Measurements from ENCODE around the gene PXT1.

Gene PXT1

DNA sequence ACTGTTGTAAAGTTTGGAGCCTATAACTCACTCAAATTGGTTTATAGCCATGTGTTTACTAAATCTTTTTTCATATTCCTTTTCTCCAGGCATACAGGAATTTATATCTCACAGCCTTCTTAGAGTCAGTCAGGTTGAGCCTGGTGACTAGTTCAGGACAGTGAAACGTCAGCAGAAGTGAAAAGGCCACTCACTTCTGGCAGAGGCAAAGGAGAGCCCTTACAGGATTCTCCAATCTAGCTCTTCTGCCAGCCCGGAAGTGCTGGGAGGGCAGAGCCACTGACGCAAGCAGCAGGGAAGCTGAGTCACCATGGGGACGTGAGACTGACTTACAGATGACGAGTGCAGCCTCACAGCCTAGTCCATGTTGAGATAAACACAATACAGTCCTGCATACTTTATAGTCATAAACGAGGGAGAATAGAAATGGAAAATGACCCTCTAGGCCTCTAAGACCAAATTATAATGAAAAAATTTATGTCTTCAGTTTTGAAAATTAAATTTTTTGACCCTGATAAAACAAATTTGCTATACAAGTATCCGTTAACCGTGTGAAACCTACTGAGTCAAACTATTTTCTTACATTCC lies 1.3 kb downstream of the PXT1 start:
- TF ChIP-seq CTCF (IDR thresholded peaks at IDR 0.05), result no peak

DNA sequence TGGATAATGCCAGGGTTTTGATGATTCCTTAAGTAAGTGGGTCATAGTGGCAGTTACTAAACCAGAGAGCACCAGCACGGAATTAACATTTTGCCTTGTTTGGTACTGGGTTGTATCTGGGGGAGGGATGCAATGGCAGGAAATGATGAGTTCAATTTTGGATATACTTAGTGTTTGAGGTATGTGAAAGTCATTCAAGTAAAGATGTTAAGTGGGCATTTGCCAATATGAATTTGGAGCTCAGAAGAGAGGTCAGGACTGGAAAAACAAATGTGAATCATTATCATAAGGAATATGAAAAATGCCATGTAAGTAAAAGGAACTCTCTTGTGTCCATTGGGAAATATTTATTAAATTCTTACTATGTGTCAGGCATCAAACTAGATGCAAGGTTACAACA lies 6.2 kb downstream of the PXT1 start:
- TF ChIP-seq CTCF (IDR thresholded peaks at IDR 0.05), result no peak

DNA sequence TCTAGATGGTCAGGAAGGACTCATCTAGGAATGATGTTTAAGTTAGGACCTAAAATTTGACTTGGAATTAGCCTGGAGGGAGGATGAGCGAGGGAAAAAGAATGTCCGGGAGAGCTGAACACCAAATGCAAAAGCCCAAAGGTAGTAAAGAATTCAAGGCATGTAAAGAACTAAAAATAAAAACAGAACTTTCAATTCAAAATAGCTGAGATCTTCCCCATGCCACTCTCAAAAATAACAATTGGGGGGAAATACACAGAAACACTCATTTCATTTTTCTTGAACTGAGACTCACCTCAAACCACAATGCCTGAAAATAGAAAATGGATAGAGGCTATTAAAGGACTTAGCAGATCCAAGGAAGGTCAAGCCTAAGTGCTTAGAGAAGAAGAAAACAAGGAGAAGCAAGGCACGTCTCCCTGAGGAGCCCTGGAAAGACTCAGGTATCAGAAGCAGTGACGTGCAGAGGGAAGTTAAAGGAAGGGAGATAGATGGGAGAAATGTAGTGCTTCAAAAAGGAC lies 10.4 kb downstream of the PXT1 start:
- no peak for TF ChIP-seq CTCF (IDR thresholded peaks at IDR 0.05)

DNA sequence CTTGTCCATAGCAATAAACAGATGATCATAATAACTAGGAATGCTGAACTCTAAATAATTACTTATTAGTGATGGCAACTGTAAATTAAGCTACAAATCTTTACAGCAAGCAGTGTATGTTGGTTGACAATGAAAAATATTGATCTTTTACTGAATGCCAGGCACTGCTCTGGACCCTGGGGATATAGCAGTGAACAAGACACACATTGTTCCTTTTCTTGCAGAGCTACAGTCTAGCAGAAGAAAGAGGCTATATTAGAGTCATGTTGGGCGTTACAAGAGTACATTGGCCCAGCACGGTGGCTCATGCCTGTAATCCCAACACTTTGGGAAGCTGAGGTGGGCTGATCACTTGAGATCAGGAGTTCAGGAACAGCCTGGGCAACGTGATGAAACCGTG lies 11.5 kb downstream of the PXT1 start:
- no peak for TF ChIP-seq CTCF (IDR thresholded peaks at IDR 0.05)

DNA sequence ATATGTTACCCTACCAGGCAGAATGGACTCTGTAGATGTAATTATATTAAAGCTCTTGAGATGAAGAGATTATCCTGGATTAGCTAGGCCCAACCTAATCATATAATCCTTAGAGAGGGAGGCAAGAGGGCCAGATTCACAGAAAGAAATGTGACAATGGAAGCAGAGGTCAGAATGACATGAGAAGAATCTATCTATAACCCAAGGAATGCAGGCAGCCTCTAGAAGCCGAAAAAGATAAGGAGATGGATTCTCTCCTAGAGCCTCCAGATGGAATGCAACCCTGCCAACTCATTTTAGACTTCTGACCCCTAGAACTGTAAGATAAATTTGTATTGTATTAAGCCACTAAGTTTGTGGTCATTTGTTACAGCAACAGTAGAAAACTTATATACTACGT lies 12.3 kb downstream of the PXT1 start:
- no peak for TF ChIP-seq CTCF (IDR thresholded peaks at IDR 0.05)

GRCh38 chr6:36428911-36429310 lies 13.7 kb downstream of the PXT1 start:
- peak; percentile 44; the same call in 1 of the 2 replicates for TF ChIP-seq CTCF (IDR thresholded peaks at IDR 0.05)

DNA sequence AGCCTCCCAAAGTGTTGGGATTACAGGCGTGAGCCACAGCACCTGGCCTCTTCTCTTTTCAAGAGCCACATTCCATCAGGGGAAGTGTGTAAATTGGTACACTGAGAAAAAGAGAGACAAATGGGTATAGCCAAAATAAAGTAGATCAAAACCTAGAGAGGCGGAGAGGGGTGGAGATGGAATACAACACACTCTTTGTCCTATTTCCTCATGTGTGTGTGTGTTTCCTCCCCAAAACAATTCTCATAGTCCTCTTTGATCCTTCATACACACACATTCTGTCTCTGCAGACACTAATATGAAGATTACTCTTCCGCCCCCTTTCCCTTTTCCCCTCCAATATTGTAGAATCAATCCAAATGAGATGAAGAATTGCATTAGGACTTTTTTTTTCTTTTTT lies 16.0 kb downstream of the PXT1 start:
- no peak for TF ChIP-seq CTCF (IDR thresholded peaks at IDR 0.05)
